ENCODE results near the gene TMEM9.

DNA sequence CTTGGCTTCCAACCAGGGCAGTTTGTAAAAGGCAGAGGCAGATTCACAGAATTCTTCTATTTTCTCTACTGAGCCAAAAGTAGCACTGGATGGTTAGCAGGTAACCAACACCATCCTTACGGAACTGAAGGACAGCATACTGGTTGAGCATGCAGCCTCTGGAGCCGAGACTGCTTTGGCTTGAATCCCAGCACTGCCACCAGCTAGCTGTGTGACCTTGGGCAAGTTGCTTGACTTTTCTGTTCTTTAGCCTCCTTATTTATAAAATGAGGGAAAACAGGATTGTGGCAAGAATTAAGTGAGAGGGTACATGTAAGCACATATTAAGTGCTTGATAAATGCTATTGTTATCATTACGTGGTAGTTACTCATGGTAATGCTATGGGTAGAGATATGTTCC lies 61.5 kb downstream of the TMEM9 start:
- no peak for TF ChIP-seq CTCF (IDR thresholded peaks at IDR 0.05)
- no peak for TF ChIP-seq POLR2A (IDR thresholded peaks at IDR 0.05)
